Fibroblast of pulmonary artery (primary cell): ENCODE measurements around the gene KIF5C.
A peak's percentile ranks its signal among the peaks of the same experiment; 100 is the strongest.

Experiments
- DNase-seq: peaks from one replicate; pipeline ENCODE4 v3.0.0-alpha.2; 2010; ENCODE audit warnings: low read depth
- H3K4me3 ChIP-seq: replicated peaks from 2 replicates; pipeline ENCODE4 v1.5.1; 2011; ENCODE audit warnings: low read depth, mild to moderate bottlenecking, control low read depth, low read length, moderate library complexity
- CTCF ChIP-seq: IDR thresholded peaks from 2 replicates; pipeline ENCODE4 v1.5.1; 2011; ENCODE audit warnings: mild to moderate bottlenecking, control low read depth, low read length, inconsistent platforms; ENCODE audit errors: missing control alignments

The KIF5C gene

GRCh38 chr2:148981324-148981723, 106.3 kb downstream of the KIF5C start:
- TF ChIP-seq CTCF, result no peak
- H3K4me3 ChIP-seq, result no peak overlapping the region
- peak; percentile 4 for DNase-seq

- no peak for TF ChIP-seq CTCF
- no peak overlapping the region for H3K4me3 ChIP-seq
Observed at GRCh38 chr2:148981781-148982180, 106.8 kb downstream of the KIF5C start.

GRCh38 chr2:148982282-148982681, 107.3 kb downstream of the KIF5C start:
- no peak for DNase-seq
- no peak overlapping the region for H3K4me3 ChIP-seq
- TF ChIP-seq CTCF, result no peak

More at GRCh38 chr2:148981781-148982180, 106.8 kb downstream of the KIF5C start:
- no peak for DNase-seq

- TF ChIP-seq CTCF, result no peak
- DNase-seq, result no peak
- no peak overlapping the region for H3K4me3 ChIP-seq
Observed at GRCh38 chr2:148983896-148984295, 108.9 kb downstream of the KIF5C start.

GRCh38 chr2:148984449-148984848, 109.4 kb downstream of the KIF5C start:
- no peak overlapping the region for H3K4me3 ChIP-seq
- no peak for TF ChIP-seq CTCF
- DNase-seq, result no peak

GRCh38 chr2:148987286-148987685, 112.3 kb downstream of the KIF5C start:
- TF ChIP-seq CTCF, result no peak
- no peak for DNase-seq
- H3K4me3 ChIP-seq, result no peak overlapping the region

GRCh38 chr2:148988337-148988736, 113.3 kb downstream of the KIF5C start:
- no peak for TF ChIP-seq CTCF
- H3K4me3 ChIP-seq, result no peak overlapping the region
- DNase-seq, result no peak
